SK-N-SH (cell line): Measurements from ENCODE around the gene AMELX. TPM values are rescaled to one million over a fixed set of nuclear protein-coding genes. Genes with fewer than 3 reads are reported as not detected.

Experiments
- CTCF ChIA-PET: fragments of 300-600, 350-600 bp; formaldehyde crosslinking; extraction: SDS; loops from one replicate; lab custom pipeline; 2021; lab: Yijun Ruan, JAX
- POLR2A ChIA-PET: fragments of 350-600 bp; sonication (Branson Sonifier 250); formaldehyde crosslinking; extraction: SDS; loops from one replicate; lab custom pipeline; 2020; ENCODE audit warnings: antibody characterized with exemption, inconsistent platforms; lab: Yijun Ruan, JAX
- DNase-seq: peaks from one replicate; pipeline ENCODE4 v3.0.0; 2012
- H2AFZ ChIP-seq: fragments of 200-600 bp; sonication (generic); 2 replicates; pipeline ENCODE4 v1.8.1; 2016; ENCODE audit warnings: antibody characterized with exemption, mild to moderate bottlenecking, low read depth
- H3F3A ChIP-seq: fragments of 200-600 bp; sonication (generic); replicated peaks from 2 replicates; pipeline ENCODE3; 2016; ENCODE audit warnings: antibody characterized with exemption, mild to moderate bottlenecking; ENCODE audit not compliant: insufficient read depth
- H3K27ac ChIP-seq, 2 experiments: fragments of 200-500 bp in 1 of 2; fragments of 200-600 bp in 1 of 2; sonication (Bioruptor generic) in 1 of 2; sonication (generic), shearing (Covaris generic) in 1 of 2; 2 replicates each; pipeline versions ENCODE4 v1.5.1 to v1.6.1; 2014 to 2016; ENCODE audit warnings: low read depth in 2 of 2, inconsistent platforms in 1 of 2, low read length in 1 of 2, mild to moderate bottlenecking in 1 of 2, mixed read lengths in 1 of 2
- H3K27me3 ChIP-seq: fragments of 200-600 bp; sonication (generic), shearing (Covaris generic); 2 replicates; pipeline ENCODE4 v1.6.1; 2016; ENCODE audit warnings: mixed run types; ENCODE audit not compliant: insufficient read depth
- H3K36me3 ChIP-seq, 2 experiments: fragments of 200-500 bp in 1 of 2; fragments of 200-600 bp in 1 of 2; sonication (Bioruptor generic) in 1 of 2; sonication (generic) in 1 of 2; replicated peaks in 1 of 2; 2 replicates each; pipeline versions ENCODE3 to v1.5.1; 2014 to 2016; ENCODE audit warnings: low read length in 1 of 2, mild to moderate bottlenecking in 1 of 2; ENCODE audit not compliant: insufficient read depth in 2 of 2, control insufficient read depth in 1 of 2
- H3K4me1 ChIP-seq, 2 experiments: fragments of 200-500 bp in 1 of 2; fragments of 200-600 bp in 1 of 2; sonication (Bioruptor generic) in 1 of 2; sonication (generic), shearing (Covaris generic) in 1 of 2; 2 replicates each; pipeline versions ENCODE4 v1.5.1 to v1.6.1; 2014 to 2016; ENCODE audit warnings: low read depth in 1 of 2, low read length in 1 of 2, mixed run types in 1 of 2; ENCODE audit not compliant: insufficient read depth in 2 of 2, control insufficient read depth in 1 of 2
- H3K4me2 ChIP-seq: fragments of 200-600 bp; sonication (generic), shearing (Covaris generic); 2 replicates; pipeline ENCODE4 v1.6.1; 2017; ENCODE audit warnings: mixed run types
- H3K4me3 ChIP-seq, 2 experiments: fragments of 200-500 bp in 1 of 2; fragments of 200-600 bp in 1 of 2; sonication (Bioruptor generic) in 1 of 2; sonication (generic), shearing (Covaris generic) in 1 of 2; 2 replicates each; pipeline versions ENCODE4 v1.5.1 to v1.8.1; 2014 to 2016; ENCODE audit warnings: low read depth in 2 of 2, inconsistent platforms in 1 of 2, low read length in 1 of 2, mild to moderate bottlenecking in 1 of 2, mixed read lengths in 1 of 2, moderate library complexity in 1 of 2
- H3K79me2 ChIP-seq: fragments of 200-600 bp; sonication (generic); 2 replicates; pipeline ENCODE4 v1.8.1; 2017; ENCODE audit warnings: mild to moderate bottlenecking; ENCODE audit not compliant: insufficient read depth
- H3K9ac ChIP-seq: fragments of 200-600 bp; sonication (generic); 2 replicates; pipeline ENCODE4 v1.6.1; 2017; ENCODE audit warnings: mixed run types
- H3K9me2 ChIP-seq: fragments of 200-600 bp; sonication (generic); 2 replicates; pipeline ENCODE4 v1.6.1; 2017; ENCODE audit warnings: mixed run types
- H3K9me3 ChIP-seq: fragments of 200-600 bp; sonication (generic); 2 replicates; pipeline ENCODE4 v1.6.1; 2017; ENCODE audit warnings: mixed run types, mild to moderate bottlenecking, moderate library complexity
- H4K20me1 ChIP-seq: fragments of 200-600 bp; sonication (generic); 2 replicates; pipeline ENCODE4 v1.6.1; 2017; ENCODE audit warnings: mild to moderate bottlenecking, mixed run types; ENCODE audit not compliant: insufficient read depth
- CTCF ChIP-seq: fragments of 200-600 bp; sonication (generic); IDR thresholded peaks from 2 replicates; pipeline ENCODE4 v1.6.1; 2017; ENCODE audit warnings: antibody characterized with exemption, mild to moderate bottlenecking, moderate library complexity
- EZH2phosphoT487 ChIP-seq: fragments of 200-600 bp; sonication (generic); IDR thresholded peaks from 2 replicates; pipeline ENCODE4 v1.6.1; 2017; ENCODE audit warnings: low read depth, mixed run types, mild to moderate bottlenecking, antibody characterized with exemption, moderate library complexity, borderline replicate concordance
- FOSL2 ChIP-seq: IDR thresholded peaks from 2 replicates; pipeline ENCODE4 v1.4.0; 2012; ENCODE audit warnings: low read depth, mild to moderate bottlenecking, moderate library complexity, borderline replicate concordance
- GATA2 ChIP-seq: sonication (generic); formaldehyde crosslinking; IDR thresholded peaks from 2 replicates; pipeline ENCODE4 v1.5.0; 2020; ENCODE audit warnings: mild to moderate bottlenecking, missing genetic modification reagents
- NRF1 ChIP-seq: IDR thresholded peaks from 2 replicates; pipeline ENCODE4 v1.6.1; 2012; ENCODE audit warnings: low read depth, mild to moderate bottlenecking, low read length
- RAD21 ChIP-seq: IDR thresholded peaks from 2 replicates; pipeline ENCODE4 v1.6.1; 2012; ENCODE audit warnings: mild to moderate bottlenecking, low read length
- RCOR1 ChIP-seq: fragments of 150-350 bp; IDR thresholded peaks from 2 replicates; pipeline ENCODE4 v1.6.1; 2017; ENCODE audit warnings: antibody characterized with exemption, low read length
- RXRA ChIP-seq: IDR thresholded peaks from 2 replicates; pipeline ENCODE4 v1.4.0; 2012; ENCODE audit warnings: low read depth, mild to moderate bottlenecking, borderline replicate concordance
- SIN3A ChIP-seq: IDR thresholded peaks from 2 replicates; pipeline ENCODE4 v1.6.1; 2012; ENCODE audit warnings: low read depth, mild to moderate bottlenecking, low read length, moderate library complexity, borderline replicate concordance
- SMC3 ChIP-seq: IDR thresholded peaks from 2 replicates; pipeline ENCODE4 v1.6.1; 2012; ENCODE audit warnings: low read depth, low read length, improper control_type of control experiment
- TEAD4 ChIP-seq: IDR thresholded peaks from 2 replicates; pipeline ENCODE4 v1.4.0; 2012; ENCODE audit warnings: mild to moderate bottlenecking, borderline replicate concordance; ENCODE audit not compliant: insufficient read depth
- YY1 ChIP-seq: IDR thresholded peaks from 2 replicates; pipeline ENCODE4 v1.4.0; 2012; ENCODE audit warnings: low read depth, mild to moderate bottlenecking
- ZBTB33 ChIP-seq: IDR thresholded peaks from 2 replicates; pipeline ENCODE4 v1.4.0; 2012; ENCODE audit warnings: low read depth, borderline replicate concordance
- WGBS: methylation state at CpG from one replicate; pipeline ENCODE4 v1.1.6; 2017; ENCODE audit warnings: low lambda C conversion rate; 5-methylcytosine and 5-hydroxymethylcytosine counted together
- polyA plus RNA-seq, 3 experiments: library from polyadenylated mRNA; depleted of rRNA; stranded (reverse); fragments of >200 nt; gene quantifications; 2 replicates each; pipeline ENCODE4 v1.2.3, GENCODE V29; 2012
- TF ChIP-seq, protein P1 (sequence below): IDR thresholded peaks from 2 replicates; pipeline ENCODE4 v1.4.0; 2012; ENCODE audit warnings: low read depth
- TF ChIP-seq, protein P2 (sequence below): IDR thresholded peaks from 2 replicates; pipeline ENCODE4 v1.6.1; 2012; ENCODE audit warnings: mild to moderate bottlenecking, low read depth, low read length, moderate library complexity

Gene AMELX
- polyA plus RNA-seq, 1 of the 3 experiments (the other 2 are of a cell fraction) = not detected

GRCh38 chrX:11305641-11306040, 12.4 kb downstream of the AMELX start:
- ChIA-PET CTCF (no interaction called here), POLR2A (no interaction called here)
- Histone ChIP-seq H3K27me3 (no peaks in the 10 kb centered on the region; the same call in 1 of the 2 replicates), H3K36me3 (no peaks in the 10 kb centered on the region), H3K79me2 (no peaks in the 10 kb centered on the region), H3K4me3 (no peak overlapping the region), H3K4me1 (no peaks in the 10 kb centered on the region), H4K20me1 (no peaks in the 10 kb centered on the region), H2AFZ (no peak overlapping the region), H3K27ac (no peak overlapping the region), H3K4me2 (no peak overlapping the region), H3K9ac (no peak overlapping the region), H3F3A (no peaks in the 10 kb centered on the region), H3K9me3 (no peaks in the 10 kb centered on the region), H3K9me2 (no peaks in the 10 kb centered on the region)
- DNase-seq = no peak
- TF ChIP-seq FOSL2 (no peak), NRF1 (no peak)
- WGBS = 9% methylated on average over 1 of the region's 1 CpG

- Histone ChIP-seq H3K4me2 (no peak overlapping the region), H3K9me3 (no peaks in the 10 kb centered on the region), H3K9ac (no peak overlapping the region), H3K9me2 (no peaks in the 10 kb centered on the region), H4K20me1 (no peaks in the 10 kb centered on the region), H3K27ac (no peak overlapping the region), H3K4me3 (no peak overlapping the region), H3K36me3 (no peaks in the 10 kb centered on the region), H3K27me3 (no peaks in the 10 kb centered on the region; the same call in 1 of the 2 replicates), H3K79me2 (no peaks in the 10 kb centered on the region), H3F3A (no peaks in the 10 kb centered on the region), H3K4me1 (no peaks in the 10 kb centered on the region), H2AFZ (no peak overlapping the region)
- TF ChIP-seq RXRA = no peak
- TF ChIP-seq YY1 = no peak
- TF ChIP-seq, protein P1, sequence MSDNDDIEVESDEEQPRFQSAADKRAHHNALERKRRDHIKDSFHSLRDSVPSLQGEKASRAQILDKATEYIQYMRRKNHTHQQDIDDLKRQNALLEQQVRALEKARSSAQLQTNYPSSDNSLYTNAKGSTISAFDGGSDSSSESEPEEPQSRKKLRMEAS = no peak
- no peak for TF ChIP-seq ZBTB33
- no peak for TF ChIP-seq RAD21
- 19% methylated on average over 5 of the region's 5 CpGs for WGBS
- ChIA-PET POLR2A (no interaction called here), CTCF (no interaction called here)
- DNase-seq = no peak
These were observed 16.0 kb downstream of the AMELX start for GRCh38 chrX:11309220-11309619.

DNA sequence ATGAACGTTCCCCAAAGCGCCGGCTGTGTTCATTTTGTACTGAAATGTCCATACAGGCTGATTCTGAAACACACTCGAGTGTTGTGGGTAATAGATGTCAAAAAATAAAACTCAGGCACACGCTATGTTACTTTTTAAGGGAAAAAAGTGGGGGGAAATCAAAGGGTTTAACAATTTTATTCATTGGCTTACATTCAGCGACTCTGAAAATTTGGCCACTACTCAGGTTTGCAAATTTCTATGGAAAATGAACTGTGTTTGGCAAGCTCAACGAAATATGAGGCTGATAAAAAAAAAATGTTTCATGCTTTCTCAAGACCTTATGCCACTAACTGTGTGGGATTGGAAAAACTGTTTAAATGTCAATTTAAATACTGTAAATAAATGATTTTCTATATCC, 18.5 kb downstream of the AMELX start:
- Histone ChIP-seq H4K20me1 (no peaks in the 10 kb centered on the region), H3K9me3 (no peaks in the 10 kb centered on the region), H3K4me1 (no peaks in the 10 kb centered on the region), H3K9ac (no peak overlapping the region), H2AFZ (no peak overlapping the region), H3K27ac (no peak overlapping the region), H3K9me2 (no peaks in the 10 kb centered on the region), H3K36me3 (no peaks in the 10 kb centered on the region), H3K4me3 (no peak overlapping the region), H3K27me3 (no peaks in the 10 kb centered on the region), H3K79me2 (no peaks in the 10 kb centered on the region), H3F3A (no peaks in the 10 kb centered on the region), H3K4me2 (no peak overlapping the region)
- 51% methylated on average over 7 of the region's 7 CpGs for WGBS
- ChIA-PET POLR2A (no interaction called here), CTCF (no interaction called here)
- DNase-seq = no peak
- TF ChIP-seq GATA2 = no peak
- TF ChIP-seq EZH2phosphoT487 = no peak
- TF ChIP-seq, protein P2, sequence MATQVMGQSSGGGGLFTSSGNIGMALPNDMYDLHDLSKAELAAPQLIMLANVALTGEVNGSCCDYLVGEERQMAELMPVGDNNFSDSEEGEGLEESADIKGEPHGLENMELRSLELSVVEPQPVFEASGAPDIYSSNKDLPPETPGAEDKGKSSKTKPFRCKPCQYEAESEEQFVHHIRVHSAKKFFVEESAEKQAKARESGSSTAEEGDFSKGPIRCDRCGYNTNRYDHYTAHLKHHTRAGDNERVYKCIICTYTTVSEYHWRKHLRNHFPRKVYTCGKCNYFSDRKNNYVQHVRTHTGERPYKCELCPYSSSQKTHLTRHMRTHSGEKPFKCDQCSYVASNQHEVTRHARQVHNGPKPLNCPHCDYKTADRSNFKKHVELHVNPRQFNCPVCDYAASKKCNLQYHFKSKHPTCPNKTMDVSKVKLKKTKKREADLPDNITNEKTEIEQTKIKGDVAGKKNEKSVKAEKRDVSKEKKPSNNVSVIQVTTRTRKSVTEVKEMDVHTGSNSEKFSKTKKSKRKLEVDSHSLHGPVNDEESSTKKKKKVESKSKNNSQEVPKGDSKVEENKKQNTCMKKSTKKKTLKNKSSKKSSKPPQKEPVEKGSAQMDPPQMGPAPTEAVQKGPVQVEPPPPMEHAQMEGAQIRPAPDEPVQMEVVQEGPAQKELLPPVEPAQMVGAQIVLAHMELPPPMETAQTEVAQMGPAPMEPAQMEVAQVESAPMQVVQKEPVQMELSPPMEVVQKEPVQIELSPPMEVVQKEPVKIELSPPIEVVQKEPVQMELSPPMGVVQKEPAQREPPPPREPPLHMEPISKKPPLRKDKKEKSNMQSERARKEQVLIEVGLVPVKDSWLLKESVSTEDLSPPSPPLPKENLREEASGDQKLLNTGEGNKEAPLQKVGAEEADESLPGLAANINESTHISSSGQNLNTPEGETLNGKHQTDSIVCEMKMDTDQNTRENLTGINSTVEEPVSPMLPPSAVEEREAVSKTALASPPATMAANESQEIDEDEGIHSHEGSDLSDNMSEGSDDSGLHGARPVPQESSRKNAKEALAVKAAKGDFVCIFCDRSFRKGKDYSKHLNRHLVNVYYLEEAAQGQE = no peak
- TF ChIP-seq SIN3A = no peak
- no peak for TF ChIP-seq CTCF
- TF ChIP-seq RCOR1 = no peak
- no peak for TF ChIP-seq TEAD4
- no peak for TF ChIP-seq NRF1
- TF ChIP-seq SMC3 = no peak
